Measurements from ENCODE around the gene SLC7A8. TPM values are rescaled to one million over a fixed set of nuclear protein-coding genes. Genes with fewer than 3 reads are reported as not detected.

SLC7A8 gene
- total and polyA plus RNA-seq, 2 donors (not counting 1 experiment from before 2014, with no cell fraction given), result 1.4 to 10.2 TPM

DNA sequence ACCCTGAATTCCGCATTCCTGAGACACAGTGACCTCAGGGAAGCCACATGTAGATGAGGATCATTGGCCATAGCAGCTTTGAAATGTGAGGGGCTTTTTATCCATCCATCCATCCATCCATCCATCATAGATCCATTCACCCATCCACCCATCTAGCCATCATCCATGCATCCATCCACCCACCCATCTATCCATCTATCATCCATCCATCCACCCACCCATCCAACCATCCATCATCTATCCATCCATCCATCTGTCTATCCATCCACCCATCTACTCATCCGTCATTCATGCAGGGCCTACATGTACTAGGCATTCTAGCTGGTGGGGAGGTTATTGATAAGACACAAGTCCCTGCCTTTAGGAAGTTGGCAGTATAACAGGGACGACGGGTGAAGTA lies 36.5 kb downstream of the SLC7A8 start:
- no peak overlapping the region for H3K9ac ChIP-seq (ENCODE audit: insufficient read depth, low read length)
- H3K79me2 ChIP-seq (ENCODE audit: control insufficient read depth, insufficient read depth, low read length), result no peaks in the 10 kb centered on the region
- no peaks in the 10 kb centered on the region for H3K4me1 ChIP-seq (ENCODE audit: control insufficient read depth, extremely low read depth, insufficient read depth, low read length)
- H3K4me2 ChIP-seq (ENCODE audit: extremely low read depth, insufficient read depth, low read length), result no peak overlapping the region
- no peak overlapping the region for H3K4me3 ChIP-seq (replicated peaks in 1 of 4; ENCODE audit: control extremely low read depth in 1 of 4, insufficient read depth in 1 of 4, low read depth in 3 of 4, low read length in 4 of 4)
- H2AFZ ChIP-seq (ENCODE audit: low read length), result no peak overlapping the region
- DNase-seq (ENCODE audit: low read depth in 2 of 2), result no peak
- H4K20me1 ChIP-seq (ENCODE audit: control insufficient read depth, extremely low read depth, insufficient read depth, low read length), result no peaks in the 10 kb centered on the region
- peaks cover under 1% of the 10 kb centered on the region for H3K27me3 ChIP-seq (ENCODE audit: control insufficient read depth, insufficient read depth, low read length)
- H3K9me3 ChIP-seq (ENCODE audit: control insufficient read depth, insufficient read depth, low read depth, low read length), result no peaks in the 10 kb centered on the region
- no peak overlapping the region for H3K27ac ChIP-seq (ENCODE audit: insufficient read depth, low read length)
- no peaks in the 10 kb centered on the region for H3K36me3 ChIP-seq (ENCODE audit: control insufficient read depth, insufficient read depth, low read length)
- TF ChIP-seq EZH2 (IDR thresholded peaks at IDR 0.05; ENCODE audit: low read length, missing control alignments) (no peak), CTCF (conservative IDR thresholded peaks at IDR 0.05 in 1 of 2, IDR thresholded peaks at IDR 0.05 in 1 of 2; ENCODE audit: low read depth in 1 of 2, low read length in 2 of 2) (no peak)

DNA sequence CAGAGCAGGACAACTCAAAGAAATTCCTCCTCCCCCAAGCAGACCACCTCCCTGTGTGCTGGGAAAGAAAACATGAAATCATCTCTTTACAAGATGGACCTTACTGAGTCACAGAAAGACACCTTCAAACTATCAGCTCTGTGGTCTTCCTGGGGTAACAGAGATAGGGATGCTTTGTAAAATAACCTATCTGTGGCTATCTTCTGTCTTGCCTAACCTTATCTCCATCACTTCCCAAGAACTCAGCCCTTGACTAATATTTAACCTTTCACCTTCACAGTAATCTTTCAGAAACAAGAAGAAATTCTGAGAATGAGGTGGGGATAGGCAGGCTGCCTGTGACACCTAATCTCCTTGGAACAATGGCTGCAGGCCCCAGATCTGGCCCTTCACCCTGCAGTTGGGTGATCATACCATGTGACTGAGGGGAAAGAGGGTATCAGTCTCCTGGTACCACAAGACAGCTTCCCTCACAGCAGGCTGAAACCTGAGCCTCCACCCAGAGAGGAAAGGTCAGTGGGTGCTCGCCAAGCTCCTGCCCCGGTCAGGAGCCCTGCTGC lies 37.0 kb downstream of the SLC7A8 start:
- H3K79me2 ChIP-seq (ENCODE audit: control insufficient read depth, insufficient read depth, low read length), result no peaks in the 10 kb centered on the region
- TF ChIP-seq CTCF (conservative IDR thresholded peaks at IDR 0.05 in 1 of 2, IDR thresholded peaks at IDR 0.05 in 1 of 2; ENCODE audit: low read depth in 1 of 2, low read length in 2 of 2) (no peak), EZH2 (IDR thresholded peaks at IDR 0.05; ENCODE audit: low read length, missing control alignments) (no peak)

GRCh38 chr14:23145794-23146350 lies 37.6 kb downstream of the SLC7A8 start:
- DNase-seq (ENCODE audit: low read depth in 2 of 2), result peak in 1 of 2 donors; percentile 38
- Histone ChIP-seq H3K27me3 (ENCODE audit: control insufficient read depth, insufficient read depth, low read length) (peaks cover 4% of the 10 kb centered on the region), H3K9ac (ENCODE audit: insufficient read depth, low read length) (no peak overlapping the region), H3K9me3 (ENCODE audit: control insufficient read depth, insufficient read depth, low read depth, low read length) (no peaks in the 10 kb centered on the region), H3K4me1 (ENCODE audit: control insufficient read depth, extremely low read depth, insufficient read depth, low read length) (no peaks in the 10 kb centered on the region), H2AFZ (ENCODE audit: low read length) (no peak overlapping the region), H4K20me1 (ENCODE audit: control insufficient read depth, extremely low read depth, insufficient read depth, low read length) (no peaks in the 10 kb centered on the region), H3K4me2 (ENCODE audit: extremely low read depth, insufficient read depth, low read length) (no peak overlapping the region), H3K79me2 (ENCODE audit: control insufficient read depth, insufficient read depth, low read length) (no peaks in the 10 kb centered on the region), H3K4me3 (replicated peaks in 1 of 4; ENCODE audit: control extremely low read depth in 1 of 4, insufficient read depth in 1 of 4, low read depth in 3 of 4, low read length in 4 of 4) (no peak overlapping the region), H3K36me3 (ENCODE audit: control insufficient read depth, insufficient read depth, low read length) (no peaks in the 10 kb centered on the region), H3K27ac (ENCODE audit: insufficient read depth, low read length) (no peak overlapping the region)
- TF ChIP-seq CTCF (conservative IDR thresholded peaks at IDR 0.05 in 1 of 2, IDR thresholded peaks at IDR 0.05 in 1 of 2; ENCODE audit: low read depth in 1 of 2, low read length in 2 of 2) (no peak), EZH2 (IDR thresholded peaks at IDR 0.05; ENCODE audit: low read length, missing control alignments) (no peak)

More for the DNA sequence above, 37.0 kb downstream of the SLC7A8 start:
- no peaks in the 10 kb centered on the region for H4K20me1 ChIP-seq (ENCODE audit: control insufficient read depth, extremely low read depth, insufficient read depth, low read length)
- H3K9me3 ChIP-seq (ENCODE audit: control insufficient read depth, insufficient read depth, low read depth, low read length), result no peaks in the 10 kb centered on the region
- no peak overlapping the region for H3K27ac ChIP-seq (ENCODE audit: insufficient read depth, low read length)
- peaks cover 4% of the 10 kb centered on the region for H3K27me3 ChIP-seq (ENCODE audit: control insufficient read depth, insufficient read depth, low read length)
- no peak overlapping the region for H2AFZ ChIP-seq (ENCODE audit: low read length)
- DNase-seq (ENCODE audit: low read depth in 2 of 2), result no peak
- H3K9ac ChIP-seq (ENCODE audit: insufficient read depth, low read length), result no peak overlapping the region
- no peaks in the 10 kb centered on the region for H3K36me3 ChIP-seq (ENCODE audit: control insufficient read depth, insufficient read depth, low read length)
- H3K4me2 ChIP-seq (ENCODE audit: extremely low read depth, insufficient read depth, low read length), result no peak overlapping the region
- no peak overlapping the region for H3K4me3 ChIP-seq (replicated peaks in 1 of 4; ENCODE audit: control extremely low read depth in 1 of 4, insufficient read depth in 1 of 4, low read depth in 3 of 4, low read length in 4 of 4)
- H3K4me1 ChIP-seq (ENCODE audit: control insufficient read depth, extremely low read depth, insufficient read depth, low read length), result no peaks in the 10 kb centered on the region
